PC-9 (cell line): ENCODE results near the gene RAB11FIP5. TPM values are rescaled to one million over a fixed set of nuclear protein-coding genes. Genes with fewer than 3 reads are reported as not detected.

Experiments
- BruUV-seq: library from RNA; stranded (reverse); fragments of 400-500 nt; replicated peaks from 2 replicates; lab custom pipeline; 2021; lab: Mats Ljungman, UMichigan
- CTCF ChIA-PET: fragments of 300-600 bp; sonication (Branson Sonifier 250); formaldehyde crosslinking; loops from one replicate; lab custom pipeline; 2022; ENCODE audit warnings: antibody characterized with exemption; lab: Charles Lee
- POLR2A ChIA-PET: fragments of 300-600 bp; sonication (Branson Sonifier 250); formaldehyde crosslinking; loops from one replicate; lab custom pipeline; 2022; ENCODE audit warnings: antibody characterized with exemption; ENCODE audit not compliant: unreplicated experiment; lab: Charles Lee
- DNase-seq, 2 experiments: peaks; one replicate each; pipeline versions ENCODE4 v3.0.0 to v3.0.0-alpha.2; 2015 to 2022; ENCODE audit warnings: mixed read lengths in 1 of 2
- H2AFZ ChIP-seq: fragments of 200-600 bp; sonication (generic); 2 replicates; pipeline ENCODE4 v1.8.1; 2017; ENCODE audit warnings: antibody characterized with exemption
- H3F3A ChIP-seq: fragments of 200-600 bp; sonication (generic); 2 replicates; pipeline ENCODE4 v1.8.1; 2017; ENCODE audit warnings: antibody characterized with exemption, mild to moderate bottlenecking, low read depth; ENCODE audit not compliant: insufficient read depth
- H3K27ac ChIP-seq: fragments of 200-600 bp; sonication (generic); 2 replicates; pipeline ENCODE4 v1.6.1; 2016; ENCODE audit warnings: mixed run types
- H3K27me3 ChIP-seq: fragments of 200-600 bp; sonication (generic); 2 replicates; pipeline ENCODE4 v1.6.1; 2016; ENCODE audit warnings: low read depth, mixed run types; ENCODE audit not compliant: insufficient read depth
- H3K36me3 ChIP-seq: fragments of 200-600 bp; sonication (generic); 2 replicates; pipeline ENCODE4 v1.6.1; 2016; ENCODE audit warnings: low read depth, mixed run types
- H3K4me1 ChIP-seq: fragments of 200-600 bp; sonication (generic); replicated peaks from 2 replicates; pipeline ENCODE4 v1.6.1; 2016; ENCODE audit warnings: mixed run types; ENCODE audit not compliant: insufficient read depth
- H3K4me2 ChIP-seq: fragments of 200-600 bp; sonication (generic); 2 replicates; pipeline ENCODE4 v1.6.1; 2017; ENCODE audit warnings: mixed run types
- H3K4me3 ChIP-seq: fragments of 200-600 bp; sonication (generic); 2 replicates; pipeline ENCODE4 v1.6.1; 2016; ENCODE audit warnings: mixed run types
- H3K79me2 ChIP-seq: fragments of 200-600 bp; sonication (generic); 2 replicates; pipeline ENCODE4 v1.6.1; 2017; ENCODE audit warnings: low read depth, mixed run types
- H3K9me2 ChIP-seq: fragments of 200-600 bp; sonication (generic); 2 replicates; pipeline ENCODE4 v1.8.1; 2017; ENCODE audit warnings: mild to moderate bottlenecking; ENCODE audit not compliant: insufficient read depth
- H3K9me3 ChIP-seq: fragments of 200-600 bp; sonication (generic); 2 replicates; pipeline ENCODE4 v1.8.1; 2016; ENCODE audit warnings: low read depth; ENCODE audit not compliant: insufficient read depth
- H4K20me1 ChIP-seq: fragments of 200-600 bp; sonication (generic); 2 replicates; pipeline ENCODE4 v1.8.1; 2017; ENCODE audit not compliant: insufficient read depth
- CTCF ChIP-seq: fragments of 200-600 bp; sonication (generic); conservative IDR thresholded peaks from 2 replicates; pipeline ENCODE4 v1.6.1; 2017; ENCODE audit warnings: mixed run types, antibody characterized with exemption, mild to moderate bottlenecking, moderate library complexity
- EZH2 ChIP-seq: fragments of 200-600 bp; sonication (generic); IDR thresholded peaks from 2 replicates; pipeline ENCODE4 v1.8.0; 2017; ENCODE audit warnings: antibody characterized with exemption, low read depth
- intact Hi-C: fragments of 100-400 bp; cut with micrococcal nuclease; formaldehyde crosslinking; loops from one replicate; pipeline ENCODE4 v1.10.0; 2022; ENCODE audit not compliant: unreplicated experiment
- total RNA-seq: library from RNA; stranded (reverse); gene quantifications from 2 replicates; pipeline ENCODE4 v1.2.3, GENCODE V29; 2021

Gene RAB11FIP5
- total RNA-seq, 1 experiment from 2014 or later = 25.0 TPM

GRCh38 chr2:73081181-73081671 is 31.5 kb downstream of the RAB11FIP5 start:
- H2AFZ ChIP-seq = no peak overlapping the region
- CTCF ChIA-PET = interaction anchor here (0.7 kb wide), 1 partner anchor 107 kb away, joined by 3 read pairs; no protein-coding TSS in a partner anchor
- H3K27me3 ChIP-seq = no peaks in the 10 kb centered on the region
- H3F3A ChIP-seq = no peaks in the 10 kb centered on the region
- intact Hi-C loops = no loop called here
- TF ChIP-seq CTCF = no peak
- no peak for TF ChIP-seq EZH2
- H3K4me3 ChIP-seq = no peak overlapping the region
- H3K79me2 ChIP-seq = 0 out of 2 replicates have a peak, but pooled peaks cover 10% of the 10 kb centered on the region
- no peaks in the 10 kb centered on the region for H3K36me3 ChIP-seq
- no peaks in the 10 kb centered on the region for H3K9me2 ChIP-seq
- DNase-seq = no peak
- no peaks in the 10 kb centered on the region for H3K9me3 ChIP-seq
- no peak overlapping the region for H3K4me2 ChIP-seq
- H3K4me1 ChIP-seq = no peaks in the 10 kb centered on the region
- H4K20me1 ChIP-seq = peaks cover 13% of the 10 kb centered on the region
- BruUV-seq = no TSS peak
- POLR2A ChIA-PET = no interaction called here
- no peak overlapping the region for H3K27ac ChIP-seq

GRCh38 chr2:73080321-73081131 is 32.2 kb downstream of the RAB11FIP5 start:
- Histone ChIP-seq H3K4me2 (no peak overlapping the region), H3K27ac (no peak overlapping the region), H3K9me3 (no peaks in the 10 kb centered on the region), H3F3A (no peaks in the 10 kb centered on the region), H3K4me3 (no peak overlapping the region), H3K36me3 (no peaks in the 10 kb centered on the region), H2AFZ (no peak overlapping the region), H3K9me2 (no peaks in the 10 kb centered on the region), H3K27me3 (no peaks in the 10 kb centered on the region), H4K20me1 (peaks cover 13% of the 10 kb centered on the region), H3K4me1 (no peaks in the 10 kb centered on the region), H3K79me2 (0 out of 2 replicates have a peak, but pooled peaks cover 10% of the 10 kb centered on the region)
- intact Hi-C loops = no loop called here
- no TSS peak for BruUV-seq
- TF ChIP-seq CTCF (no peak), EZH2 (no peak)
- ChIA-PET CTCF (no interaction called here), POLR2A (no interaction called here)
- DNase-seq = no peak

- no peak for TF ChIP-seq CTCF
- TF ChIP-seq EZH2 = no peak
- no peaks in the 10 kb centered on the region for H3K36me3 ChIP-seq
- peaks cover 4% of the 10 kb centered on the region for H4K20me1 ChIP-seq
- H3K27me3 ChIP-seq = no peaks in the 10 kb centered on the region
- no peak overlapping the region for H3K4me2 ChIP-seq
- POLR2A ChIA-PET = no interaction called here
- H3K9me3 ChIP-seq = no peaks in the 10 kb centered on the region
- H3K79me2 ChIP-seq = 0 out of 2 replicates have a peak, but pooled peaks cover 5% of the 10 kb centered on the region
- H3K4me1 ChIP-seq = no peaks in the 10 kb centered on the region
- H3K27ac ChIP-seq = no peak overlapping the region
- intact Hi-C loops = no loop called here
- H3K4me3 ChIP-seq = no peak overlapping the region
- BruUV-seq = no TSS peak
- no peak for DNase-seq
- no peaks in the 10 kb centered on the region for H3F3A ChIP-seq
- H3K9me2 ChIP-seq = no peaks in the 10 kb centered on the region
- no peak overlapping the region for H2AFZ ChIP-seq
- CTCF ChIA-PET = no interaction called here
Measured at GRCh38 chr2:73079636-73080035, 33.1 kb downstream of the RAB11FIP5 start.
